Stimulated activated CD4-positive, alpha-beta T cell treated with anti-CD3 and anti-CD28 coated beads, Interleukin-1b, Interleukin-23, amount 100 ng/mL, for 1 hour (primary cell): ENCODE measurements around the gene KASH5.
"Not testable (repeated sequence)": the region's sequence is repeated elsewhere in the genome, so short reads cannot be mapped to it uniquely, and the experiment has no call there.

Experiments
- DNase-seq, 2 donors: peaks; one replicate each; pipeline ENCODE4 v3.0.0-alpha.2; 2020; ENCODE audit warnings: low read depth in 2 of 2

KASH5 gene

DNA sequence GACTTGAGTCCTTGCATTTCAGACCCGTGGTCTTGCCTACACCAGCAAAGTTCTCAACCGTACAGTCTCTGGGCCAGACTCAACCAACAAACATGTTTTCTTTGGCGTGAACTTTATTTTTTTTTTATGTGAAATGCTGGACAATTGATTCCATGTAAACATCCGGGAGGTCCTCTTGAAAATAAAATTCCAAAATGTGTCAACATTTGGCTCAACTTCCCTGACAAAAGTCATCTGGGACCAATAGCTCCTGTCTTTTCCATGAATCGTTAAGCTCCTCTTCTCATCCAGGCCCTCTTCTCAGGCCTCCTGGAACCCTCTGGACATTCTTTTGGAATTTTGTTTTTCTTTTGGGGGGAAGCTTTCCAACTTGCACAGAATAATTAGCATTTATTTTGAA lies 67.7 kb downstream of the KASH5 start:
- DNase-seq = no peak

DNA sequence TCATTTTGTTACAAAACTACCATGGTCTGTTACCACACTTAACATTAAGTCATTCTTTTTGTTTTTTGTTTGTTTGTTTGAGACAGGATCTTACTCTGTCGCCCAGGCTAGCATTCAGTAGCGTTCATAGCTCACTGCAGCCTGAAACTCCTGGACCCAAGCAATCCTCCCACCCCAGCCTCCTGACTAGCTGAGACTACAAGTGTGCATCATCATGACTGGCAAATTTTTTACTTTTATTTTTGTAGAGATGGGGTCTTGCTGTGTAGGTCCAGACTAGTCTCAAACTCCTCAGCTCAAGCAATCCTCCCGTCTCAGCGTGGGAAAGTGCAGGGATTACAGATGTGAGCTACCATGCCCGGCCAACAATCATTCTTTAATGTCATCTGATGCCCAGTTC lies 68.3 kb downstream of the KASH5 start:
- DNase-seq = no peak

DNA sequence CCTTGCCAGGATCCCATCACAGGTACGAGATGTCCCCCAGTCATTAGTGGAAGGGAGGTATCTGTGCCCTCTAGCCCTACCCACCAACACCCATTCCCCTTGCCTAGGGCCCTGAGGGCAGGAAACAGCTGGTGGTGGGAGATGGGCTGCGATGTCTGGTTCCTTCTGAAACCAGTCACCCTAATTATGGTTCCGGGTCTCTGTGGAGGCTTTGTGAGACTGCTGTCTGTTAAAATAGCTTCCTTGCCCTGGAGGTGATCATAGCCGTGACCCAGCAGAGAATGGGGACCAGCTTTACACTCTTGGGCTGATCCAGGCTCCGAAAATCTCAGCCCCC lies 70.5 kb downstream of the KASH5 start:
- DNase-seq = no peak

DNA sequence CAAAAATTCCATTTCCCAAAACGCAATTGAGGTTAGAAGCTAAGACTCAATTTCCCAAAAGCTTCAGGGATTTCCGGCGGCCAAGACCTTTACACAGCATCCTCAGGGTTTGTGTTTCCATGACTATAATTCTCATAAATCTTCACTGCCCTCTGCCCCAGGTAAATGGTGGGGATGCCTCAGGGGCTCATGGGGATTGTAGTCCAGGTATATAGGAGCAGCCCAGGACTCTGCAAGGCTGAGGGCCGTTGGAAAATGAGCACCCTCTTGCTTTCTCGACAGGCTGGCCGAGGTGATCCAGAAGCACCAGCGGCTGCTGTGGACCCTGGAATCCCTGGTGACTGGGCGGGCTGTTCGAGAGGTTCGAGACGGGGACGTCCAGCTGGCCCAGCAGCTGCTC lies 71.3 kb downstream of the KASH5 start:
- no peak for DNase-seq

DNA sequence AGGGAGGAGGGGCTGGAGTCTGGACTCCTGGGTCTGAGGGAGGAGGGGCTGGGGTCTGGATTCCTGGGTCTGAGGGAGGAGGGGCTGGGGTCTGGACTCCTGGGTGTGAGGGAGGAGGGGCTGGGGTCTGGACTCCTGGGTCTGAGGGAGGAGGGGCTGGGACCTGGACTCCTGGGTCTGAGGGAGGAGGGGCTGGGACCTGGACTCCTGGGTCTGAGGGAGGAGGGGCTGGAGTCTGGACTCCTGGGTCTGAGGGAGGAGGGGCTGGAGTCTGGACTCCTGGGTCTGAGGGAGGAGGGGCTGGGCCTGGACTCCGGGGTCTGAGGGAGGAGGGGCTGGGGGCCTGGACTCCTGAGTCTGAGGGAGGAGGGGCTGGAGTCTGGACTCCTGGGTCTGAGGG lies 73.1 kb downstream of the KASH5 start:
- not testable (repeated sequence) for DNase-seq

DNA sequence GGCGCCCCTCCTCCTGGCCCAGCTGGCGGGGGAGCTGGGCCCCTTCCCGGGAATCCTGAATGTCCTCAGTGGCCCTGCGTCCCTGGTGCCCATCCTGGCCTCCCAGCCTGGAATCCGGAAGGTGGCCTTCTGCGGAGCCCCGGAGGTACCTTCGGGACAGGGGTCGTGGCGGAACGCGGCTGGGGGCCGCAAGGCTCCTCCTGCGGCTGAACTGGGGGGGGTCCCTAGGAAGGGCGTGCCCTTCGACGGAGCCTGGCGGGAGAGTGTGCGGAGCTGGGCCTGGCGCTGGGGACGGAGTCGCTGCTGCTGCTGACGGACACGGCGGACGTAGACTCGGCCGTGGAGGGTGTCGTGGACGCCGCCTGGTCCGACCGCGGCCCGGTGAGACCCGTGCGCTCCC lies 73.6 kb downstream of the KASH5 start:
- DNase-seq = no peak

DNA sequence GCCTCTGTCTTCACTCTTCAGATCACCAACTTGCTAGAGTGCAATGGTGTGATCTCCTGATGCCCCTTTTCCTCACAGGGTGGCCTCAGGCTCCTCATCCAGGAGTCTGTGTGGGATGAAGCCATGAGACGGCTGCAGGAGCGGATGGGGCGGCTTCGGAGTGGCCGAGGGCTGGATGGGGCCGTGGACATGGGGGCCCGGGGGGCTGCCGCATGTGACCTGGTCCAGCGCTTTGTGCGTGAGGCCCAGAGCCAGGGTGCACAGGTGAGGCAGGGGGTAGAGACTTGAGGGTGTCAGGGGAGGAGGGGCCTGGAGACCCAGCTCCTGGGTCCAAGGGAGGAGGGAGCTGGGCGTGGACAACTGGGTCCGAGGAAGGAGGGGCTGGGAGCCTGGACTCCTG lies 74.4 kb downstream of the KASH5 start:
- no peak for DNase-seq

DNA sequence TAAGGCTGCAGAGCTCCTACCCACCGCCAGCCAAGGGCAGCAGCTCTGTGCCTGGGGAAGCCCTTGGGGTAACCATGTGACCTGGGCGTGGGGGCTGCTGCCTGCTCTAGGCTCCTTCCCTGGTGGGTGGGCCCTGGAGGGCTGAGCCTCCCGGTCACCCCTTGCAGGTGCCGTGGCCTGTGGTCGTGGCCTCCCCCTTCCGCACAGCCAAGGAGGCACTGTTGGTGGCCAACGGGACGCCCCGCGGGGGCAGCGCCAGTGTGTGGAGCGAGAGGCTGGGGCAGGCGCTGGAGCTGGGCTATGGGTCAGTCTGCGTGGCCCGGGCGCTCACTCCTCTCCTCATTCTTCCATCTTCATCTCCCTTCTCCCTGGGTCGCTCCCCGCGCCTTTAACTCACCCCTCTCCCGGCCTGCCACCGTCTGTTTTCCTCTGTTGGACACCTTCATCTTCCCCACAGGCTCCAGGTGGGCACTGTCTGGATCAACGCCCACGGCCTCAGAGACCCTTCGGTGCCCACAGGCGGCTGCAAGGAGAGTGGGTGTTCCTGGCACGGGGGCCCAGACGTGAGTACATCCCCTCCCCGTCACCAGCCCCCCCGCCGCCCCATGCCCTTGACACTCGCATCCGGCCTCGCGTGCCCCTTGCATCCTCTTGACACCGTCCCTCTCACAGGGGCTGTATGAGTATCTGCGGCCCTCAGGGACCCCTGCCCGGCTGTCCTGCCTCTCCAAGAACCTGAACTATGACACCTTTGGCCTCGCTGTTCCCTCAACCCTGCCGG lies 76.1 kb downstream of the KASH5 start:
- no peak for DNase-seq

DNA sequence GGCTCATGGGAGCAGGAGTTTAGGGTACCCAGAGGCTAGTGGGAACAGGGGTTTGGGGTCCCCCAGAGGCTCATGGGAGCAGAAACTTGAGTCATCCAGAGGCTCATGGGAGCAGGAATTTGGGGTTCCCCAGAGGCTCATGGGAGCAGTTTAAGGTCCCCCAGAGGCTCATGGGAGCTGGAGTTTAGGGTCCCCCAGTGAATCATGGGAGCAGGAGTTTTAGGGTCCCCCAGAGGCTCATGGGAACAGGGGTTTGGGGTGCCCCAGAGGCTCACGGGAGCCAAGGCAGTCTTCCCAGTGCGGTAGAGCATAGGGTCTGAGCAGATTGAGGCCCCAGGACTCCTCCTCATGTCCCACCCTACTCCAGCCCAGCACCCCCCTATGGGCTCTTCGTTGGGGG lies 77.3 kb downstream of the KASH5 start:
- no peak for DNase-seq
